Activated naive CD8-positive, alpha-beta T cell (primary cell): ENCODE results near the gene EYA4.

Experiments used
- H3K27ac Mint-ChIP-seq: one replicate; pipeline ENCODE4 v1.8.0; 2021; ENCODE audit warnings: mixed read lengths
- H3K27me3 Mint-ChIP-seq: one replicate; pipeline ENCODE4 v1.8.0; 2021; ENCODE audit warnings: mixed read lengths
- H3K36me3 Mint-ChIP-seq: one replicate; pipeline ENCODE4 v1.8.0; 2021; ENCODE audit warnings: mixed read lengths
- H3K4me1 Mint-ChIP-seq: one replicate; pipeline ENCODE4 v1.8.0; 2021; ENCODE audit warnings: low read depth, mixed read lengths
- H3K4me3 Mint-ChIP-seq: one replicate; pipeline ENCODE4 v1.8.0; 2021; ENCODE audit warnings: mild to moderate bottlenecking, mixed read lengths
- H3K9me3 Mint-ChIP-seq: one replicate; pipeline ENCODE4 v1.8.0; 2021; ENCODE audit warnings: low read depth, mixed read lengths

Gene EYA4

DNA sequence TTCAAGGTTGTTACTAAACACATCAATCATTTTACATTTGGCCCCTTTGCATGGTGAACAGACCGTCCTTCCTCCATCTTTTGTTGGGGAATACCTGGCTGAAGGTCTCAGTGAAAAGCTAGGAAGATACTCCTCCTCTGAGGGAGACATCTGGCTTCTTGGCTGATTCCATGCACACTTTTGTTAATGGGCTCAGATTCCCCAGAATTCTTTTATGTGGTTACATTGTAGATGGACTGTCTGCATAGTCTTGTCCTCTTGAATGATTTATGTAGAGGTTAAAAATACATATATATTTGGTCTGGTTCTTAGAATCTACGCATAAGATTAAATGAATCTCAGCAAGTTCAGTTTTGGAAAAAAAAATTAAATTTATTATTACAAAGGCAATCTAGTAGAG lies 167.0 kb downstream of the EYA4 start:
- H3K27ac Mint-ChIP-seq: no peak overlapping the region
- H3K4me3 Mint-ChIP-seq: no peak overlapping the region
- no peaks in the 10 kb centered on the region for H3K9me3 Mint-ChIP-seq
- H3K27me3 Mint-ChIP-seq: no peaks in the 10 kb centered on the region
- no peaks in the 10 kb centered on the region for H3K36me3 Mint-ChIP-seq
- H3K4me1 Mint-ChIP-seq: no peaks in the 10 kb centered on the region

DNA sequence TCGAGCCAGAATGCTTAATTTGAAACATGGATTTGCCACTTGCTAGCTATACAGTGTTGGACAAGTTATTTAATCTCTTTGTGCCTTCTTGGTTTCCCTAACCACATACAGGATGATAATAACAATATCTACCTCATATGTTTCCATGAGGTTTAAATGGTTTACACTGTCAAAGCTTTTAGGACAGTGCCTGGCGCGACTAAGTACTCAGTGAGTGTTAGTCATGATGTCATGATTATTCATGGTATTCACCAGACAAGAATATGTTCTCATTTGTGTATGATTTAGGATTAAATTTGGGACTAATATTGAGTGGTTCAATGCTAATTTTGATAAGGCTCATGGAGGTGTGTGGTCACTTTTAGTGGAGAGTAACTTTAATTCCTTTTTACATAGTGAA lies 167.4 kb downstream of the EYA4 start:
- H3K9me3 Mint-ChIP-seq: no peaks in the 10 kb centered on the region
- H3K4me1 Mint-ChIP-seq: no peaks in the 10 kb centered on the region
- no peak overlapping the region for H3K4me3 Mint-ChIP-seq
- no peaks in the 10 kb centered on the region for H3K27me3 Mint-ChIP-seq
- no peaks in the 10 kb centered on the region for H3K36me3 Mint-ChIP-seq
- H3K27ac Mint-ChIP-seq: no peak overlapping the region

- H3K27me3 Mint-ChIP-seq: no peaks in the 10 kb centered on the region
- H3K4me1 Mint-ChIP-seq: no peaks in the 10 kb centered on the region
- H3K36me3 Mint-ChIP-seq: no peaks in the 10 kb centered on the region
- H3K27ac Mint-ChIP-seq: no peak overlapping the region
- no peak overlapping the region for H3K4me3 Mint-ChIP-seq
- no peaks in the 10 kb centered on the region for H3K9me3 Mint-ChIP-seq
These were observed 169.7 kb downstream of the EYA4 start for GRCh38 chr6:133410638-133411435.

DNA sequence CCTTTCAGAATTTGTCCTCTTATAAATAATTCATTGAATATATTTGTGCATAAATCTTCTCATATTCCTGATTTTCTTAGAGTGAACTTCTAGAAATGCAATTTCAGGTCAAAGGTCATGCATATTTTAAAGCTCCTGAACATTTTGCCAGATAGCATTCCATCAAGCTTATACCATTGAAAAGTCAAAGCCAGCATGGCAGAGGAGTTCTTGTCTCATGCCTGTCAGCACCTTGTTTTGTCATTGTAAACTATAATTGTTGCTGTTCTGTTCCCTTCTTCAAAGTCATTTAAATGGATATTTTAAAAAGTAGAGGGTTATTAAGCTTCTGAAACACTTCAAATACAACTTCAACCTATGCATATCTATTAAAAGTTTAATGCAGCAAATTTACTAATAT lies 170.6 kb downstream of the EYA4 start:
- no peaks in the 10 kb centered on the region for H3K27me3 Mint-ChIP-seq
- no peak overlapping the region for H3K27ac Mint-ChIP-seq
- H3K36me3 Mint-ChIP-seq: no peaks in the 10 kb centered on the region
- no peaks in the 10 kb centered on the region for H3K9me3 Mint-ChIP-seq
- no peak overlapping the region for H3K4me3 Mint-ChIP-seq
- no peaks in the 10 kb centered on the region for H3K4me1 Mint-ChIP-seq

GRCh38 chr6:133415262-133415661 lies 174.1 kb downstream of the EYA4 start:
- Mint-ChIP-seq H3K27ac (no peak overlapping the region), H3K4me3 (no peak overlapping the region), H3K9me3 (no peaks in the 10 kb centered on the region), H3K36me3 (no peaks in the 10 kb centered on the region), H3K4me1 (no peaks in the 10 kb centered on the region), H3K27me3 (no peaks in the 10 kb centered on the region)

DNA sequence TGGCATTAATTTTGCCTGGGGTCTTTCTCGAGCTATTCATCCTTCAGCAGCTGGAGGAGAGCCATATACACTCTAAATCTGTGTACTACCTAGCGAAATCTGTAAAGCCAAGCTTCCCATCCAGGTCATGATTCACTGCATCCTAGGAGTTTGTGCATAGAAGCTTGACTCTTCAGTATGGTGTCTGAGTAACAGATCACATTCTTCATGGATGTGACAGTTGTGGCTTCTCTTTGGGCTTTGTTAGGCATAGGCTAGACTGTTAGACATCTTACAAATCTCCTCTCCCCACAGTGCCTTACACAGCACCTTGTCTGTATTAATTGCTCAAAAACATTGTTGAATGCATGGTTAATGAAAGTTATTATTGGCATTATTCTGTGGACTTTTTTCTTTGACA lies 177.0 kb downstream of the EYA4 start:
- Mint-ChIP-seq H3K9me3 (no peaks in the 10 kb centered on the region), H3K36me3 (no peaks in the 10 kb centered on the region), H3K27ac (no peak overlapping the region), H3K27me3 (no peaks in the 10 kb centered on the region), H3K4me3 (no peak overlapping the region), H3K4me1 (no peaks in the 10 kb centered on the region)

- Mint-ChIP-seq H3K4me1 (no peaks in the 10 kb centered on the region), H3K27me3 (peaks cover 3% of the 10 kb centered on the region), H3K36me3 (no peaks in the 10 kb centered on the region)
These were observed 182.1 kb downstream of the EYA4 start for GRCh38 chr6:133423242-133423641.

DNA sequence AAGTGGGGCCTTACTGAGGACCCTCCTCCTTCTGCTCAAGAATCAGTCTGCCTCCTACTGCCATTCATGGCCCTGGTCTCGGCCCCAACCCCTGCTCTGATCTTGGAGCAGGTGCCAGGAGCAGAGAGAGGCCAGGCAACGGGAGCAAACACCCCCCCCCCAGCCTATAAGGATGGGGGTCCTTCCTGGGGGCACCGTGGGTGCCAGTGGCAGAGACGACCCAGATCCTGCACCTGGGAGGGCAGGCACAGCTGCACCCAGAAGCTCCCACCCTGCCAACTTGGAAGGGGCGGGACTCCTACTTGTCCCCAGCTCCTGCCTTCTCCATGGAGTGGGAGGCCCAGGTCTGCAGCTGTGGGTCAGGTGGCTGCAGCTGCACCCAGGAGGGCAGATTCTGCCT lies 183.2 kb downstream of the EYA4 start:
- H3K27me3 Mint-ChIP-seq: peaks cover 3% of the 10 kb centered on the region

More at GRCh38 chr6:133423242-133423641, 182.1 kb downstream of the EYA4 start:
- Mint-ChIP-seq H3K9me3 (no peaks in the 10 kb centered on the region), H3K27ac (no peak overlapping the region), H3K4me3 (no peak overlapping the region)

DNA sequence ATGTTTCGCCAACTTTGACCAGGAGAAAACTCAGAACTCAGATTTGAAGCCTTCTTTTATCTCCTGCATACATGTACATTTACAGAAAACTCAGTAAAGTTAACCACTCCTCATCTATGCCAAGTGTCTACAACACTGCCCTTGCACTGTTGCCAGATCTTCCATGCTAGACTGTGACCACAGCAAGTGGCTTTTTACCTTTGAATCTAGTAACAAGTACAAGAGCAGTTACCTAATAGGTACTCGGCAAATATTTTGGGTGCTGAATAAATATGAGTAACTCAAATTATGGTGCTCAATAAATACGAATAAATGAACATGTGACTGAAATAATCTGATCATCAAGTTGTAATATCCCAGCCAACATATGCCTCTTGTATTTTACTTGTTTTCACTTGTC lies 184.9 kb downstream of the EYA4 start:
- H3K27me3 Mint-ChIP-seq: peaks cover 3% of the 10 kb centered on the region
- no peaks in the 10 kb centered on the region for H3K9me3 Mint-ChIP-seq

More for the DNA sequence above, 183.2 kb downstream of the EYA4 start:
- Mint-ChIP-seq H3K27ac (no peak overlapping the region), H3K4me1 (no peaks in the 10 kb centered on the region), H3K9me3 (no peaks in the 10 kb centered on the region), H3K4me3 (no peak overlapping the region), H3K36me3 (no peaks in the 10 kb centered on the region)

DNA sequence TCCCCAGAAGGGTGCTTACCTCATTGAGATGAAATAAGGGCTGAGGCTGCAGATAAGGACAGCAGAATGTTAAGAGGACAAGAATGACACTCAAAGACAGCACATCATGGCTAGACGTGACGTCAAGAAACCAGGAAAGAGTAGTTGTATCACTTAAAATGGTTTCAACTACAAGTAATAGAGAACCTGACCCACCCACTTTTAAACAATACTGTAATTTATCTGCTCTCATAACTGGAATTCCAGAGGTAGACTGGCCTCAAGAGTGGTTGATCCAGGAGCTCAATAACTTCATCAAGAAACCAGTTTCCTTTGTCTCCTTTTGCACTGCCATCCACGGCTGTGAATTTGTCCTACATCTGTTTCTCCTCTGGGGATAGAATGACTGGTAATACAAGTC lies 187.1 kb downstream of the EYA4 start:
- Mint-ChIP-seq H3K27ac (no peak overlapping the region), H3K27me3 (peaks cover 3% of the 10 kb centered on the region), H3K4me1 (no peaks in the 10 kb centered on the region), H3K4me3 (no peak overlapping the region), H3K9me3 (no peaks in the 10 kb centered on the region), H3K36me3 (no peaks in the 10 kb centered on the region)

More for the DNA sequence above, 184.9 kb downstream of the EYA4 start:
- Mint-ChIP-seq H3K36me3 (no peaks in the 10 kb centered on the region), H3K4me1 (no peaks in the 10 kb centered on the region), H3K4me3 (no peak overlapping the region), H3K27ac (no peak overlapping the region)

GRCh38 chr6:133430530-133430929 lies 189.4 kb downstream of the EYA4 start:
- H3K27me3 Mint-ChIP-seq: peaks cover 3% of the 10 kb centered on the region
- no peaks in the 10 kb centered on the region for H3K36me3 Mint-ChIP-seq
- H3K4me1 Mint-ChIP-seq: no peaks in the 10 kb centered on the region
- H3K27ac Mint-ChIP-seq: no peak overlapping the region
- no peak overlapping the region for H3K4me3 Mint-ChIP-seq
- no peaks in the 10 kb centered on the region for H3K9me3 Mint-ChIP-seq

DNA sequence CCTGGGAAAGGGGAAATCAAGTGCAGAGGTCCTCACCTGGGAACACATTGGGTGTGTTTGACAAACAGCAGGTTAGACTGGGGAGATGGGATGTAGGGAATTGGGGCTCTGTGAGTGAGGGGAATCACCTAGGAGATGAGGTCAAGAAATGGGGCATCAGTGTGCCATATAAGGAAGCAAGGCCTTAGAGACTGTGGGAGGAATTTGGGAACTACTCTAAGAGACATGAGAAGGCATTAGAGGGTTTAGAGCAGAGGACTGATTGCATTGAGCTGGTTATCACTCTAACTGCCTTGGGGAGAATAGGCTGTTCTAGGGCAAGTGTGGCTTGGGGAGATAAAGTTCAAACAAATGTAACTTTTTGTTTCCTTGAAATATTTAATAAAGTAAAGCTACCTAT lies 189.9 kb downstream of the EYA4 start:
- no peaks in the 10 kb centered on the region for H3K36me3 Mint-ChIP-seq
- no peaks in the 10 kb centered on the region for H3K4me1 Mint-ChIP-seq
- H3K9me3 Mint-ChIP-seq: no peaks in the 10 kb centered on the region
- no peak overlapping the region for H3K27ac Mint-ChIP-seq
- peaks cover 3% of the 10 kb centered on the region for H3K27me3 Mint-ChIP-seq
- H3K4me3 Mint-ChIP-seq: no peak overlapping the region

- Mint-ChIP-seq H3K4me3 (no peak overlapping the region), H3K9me3 (no peaks in the 10 kb centered on the region), H3K36me3 (no peaks in the 10 kb centered on the region), H3K4me1 (no peaks in the 10 kb centered on the region), H3K27ac (no peak overlapping the region), H3K27me3 (peaks cover 5% of the 10 kb centered on the region)
These were observed 191.1 kb downstream of the EYA4 start for GRCh38 chr6:133432021-133432989.

- H3K27ac Mint-ChIP-seq: no peak overlapping the region
- H3K36me3 Mint-ChIP-seq: no peaks in the 10 kb centered on the region
- H3K27me3 Mint-ChIP-seq: peaks cover 2% of the 10 kb centered on the region
- no peaks in the 10 kb centered on the region for H3K4me1 Mint-ChIP-seq
- no peak overlapping the region for H3K4me3 Mint-ChIP-seq
- H3K9me3 Mint-ChIP-seq: no peaks in the 10 kb centered on the region
These were observed 194.0 kb downstream of the EYA4 start for GRCh38 chr6:133435065-133435728.

GRCh38 chr6:133436652-133437051 lies 195.5 kb downstream of the EYA4 start:
- no peak overlapping the region for H3K4me3 Mint-ChIP-seq
- no peaks in the 10 kb centered on the region for H3K4me1 Mint-ChIP-seq
- no peaks in the 10 kb centered on the region for H3K9me3 Mint-ChIP-seq
- H3K36me3 Mint-ChIP-seq: no peaks in the 10 kb centered on the region
- H3K27ac Mint-ChIP-seq: no peak overlapping the region
- peaks cover 2% of the 10 kb centered on the region for H3K27me3 Mint-ChIP-seq
